Stimulated activated CD4-positive, alpha-beta T cell treated with anti-CD3 and anti-CD28 coated beads, Interleukin-4, amount 100 ng/mL, for 1 hour (primary cell): ENCODE measurements around the gene IPO13.

Source experiments
- DNase-seq: peaks from one replicate; pipeline ENCODE4 v3.0.0-alpha.2; 2020

The IPO13 gene

DNA sequence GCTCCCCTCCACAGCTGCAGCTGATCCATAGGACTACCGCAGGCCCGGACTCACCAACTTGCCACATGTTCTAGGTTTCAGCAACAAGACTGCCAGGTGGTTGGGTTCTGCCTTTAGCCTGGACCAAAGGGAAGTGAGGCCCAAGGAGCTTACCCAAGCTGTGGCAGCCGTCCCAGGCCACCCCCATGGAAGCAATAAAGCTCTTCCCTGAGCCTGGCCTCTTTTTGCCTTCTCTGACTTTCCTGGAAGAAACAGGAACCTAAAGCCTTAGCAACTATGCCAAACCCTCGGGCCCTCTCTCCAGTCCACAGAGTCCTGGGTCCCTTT, 15.8 kb upstream of the IPO13 start:
- DNase-seq, result no peak

DNA sequence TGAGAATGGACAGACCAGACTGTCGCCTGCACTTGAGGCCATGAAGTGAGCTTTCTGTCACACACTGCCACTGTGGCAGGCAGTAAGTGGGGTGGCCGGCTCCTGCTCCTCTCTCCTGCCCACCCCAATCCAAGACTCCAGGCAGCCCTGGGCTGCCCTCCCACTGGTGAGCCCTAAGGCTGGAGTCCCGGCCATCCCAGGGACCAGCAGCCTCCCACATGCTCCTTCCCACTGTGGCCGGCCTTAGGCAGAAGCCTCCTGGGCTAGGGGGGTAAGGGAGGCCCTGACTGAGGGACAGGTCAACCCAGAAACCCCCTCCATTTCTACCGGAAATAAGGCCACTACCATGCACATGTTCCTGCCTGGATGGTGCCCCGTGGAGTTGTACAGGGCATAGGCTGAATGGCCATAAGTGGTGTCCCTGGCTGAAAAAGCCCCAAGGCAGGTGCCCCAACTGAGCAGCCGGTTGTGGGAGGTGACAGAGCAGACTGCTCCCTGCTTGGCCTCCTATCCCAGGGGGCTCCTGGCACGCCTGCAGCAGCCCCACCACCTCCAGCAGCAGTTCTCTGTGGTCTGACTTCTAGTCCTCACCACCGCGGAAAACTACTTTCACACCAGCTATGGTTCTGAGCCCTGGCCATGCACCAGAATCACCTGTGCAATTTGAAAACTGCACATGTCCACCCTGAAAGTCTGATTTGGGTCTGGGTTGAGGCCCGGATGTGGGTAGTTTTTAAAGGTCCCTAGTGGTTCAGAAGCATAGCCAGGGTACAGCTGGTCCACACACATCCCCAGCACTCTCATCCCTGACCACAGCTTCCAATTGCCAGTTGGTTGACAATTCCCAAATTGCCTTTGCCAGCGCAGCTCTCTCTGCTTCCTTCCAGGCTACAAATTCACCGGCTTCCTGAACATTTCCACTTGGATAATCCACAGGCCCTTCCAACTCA, 14.8 kb upstream of the IPO13 start:
- no peak for DNase-seq

DNA sequence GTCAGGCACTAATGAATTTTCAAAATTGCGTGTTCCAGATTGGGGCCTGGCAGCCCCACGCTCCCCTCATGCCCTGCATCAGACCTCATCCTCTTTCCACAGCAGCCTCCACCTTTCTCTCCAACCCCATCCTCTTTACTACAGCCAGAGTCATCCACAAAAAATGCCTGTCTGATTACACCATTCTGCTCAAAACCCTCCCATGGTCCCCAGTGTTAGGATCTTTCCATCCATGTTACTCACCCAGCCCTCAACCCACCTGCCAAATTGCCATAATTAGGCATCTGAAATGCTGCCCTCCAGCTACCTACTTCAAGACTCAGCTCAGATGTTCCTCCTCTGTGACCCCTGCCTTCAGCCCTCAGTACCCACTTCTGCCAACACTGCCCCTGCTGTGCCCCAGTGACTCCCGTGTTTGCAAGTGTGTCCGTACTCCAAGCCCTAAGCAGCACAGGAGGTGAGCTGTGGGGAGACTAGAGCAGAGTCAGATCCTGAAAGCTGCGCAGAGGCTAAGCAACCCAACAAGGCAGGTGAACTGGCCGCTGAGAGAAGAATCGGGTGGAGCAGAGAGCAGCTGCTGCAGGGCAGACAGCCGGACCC, 13.9 kb upstream of the IPO13 start:
- DNase-seq, result no peak

DNA sequence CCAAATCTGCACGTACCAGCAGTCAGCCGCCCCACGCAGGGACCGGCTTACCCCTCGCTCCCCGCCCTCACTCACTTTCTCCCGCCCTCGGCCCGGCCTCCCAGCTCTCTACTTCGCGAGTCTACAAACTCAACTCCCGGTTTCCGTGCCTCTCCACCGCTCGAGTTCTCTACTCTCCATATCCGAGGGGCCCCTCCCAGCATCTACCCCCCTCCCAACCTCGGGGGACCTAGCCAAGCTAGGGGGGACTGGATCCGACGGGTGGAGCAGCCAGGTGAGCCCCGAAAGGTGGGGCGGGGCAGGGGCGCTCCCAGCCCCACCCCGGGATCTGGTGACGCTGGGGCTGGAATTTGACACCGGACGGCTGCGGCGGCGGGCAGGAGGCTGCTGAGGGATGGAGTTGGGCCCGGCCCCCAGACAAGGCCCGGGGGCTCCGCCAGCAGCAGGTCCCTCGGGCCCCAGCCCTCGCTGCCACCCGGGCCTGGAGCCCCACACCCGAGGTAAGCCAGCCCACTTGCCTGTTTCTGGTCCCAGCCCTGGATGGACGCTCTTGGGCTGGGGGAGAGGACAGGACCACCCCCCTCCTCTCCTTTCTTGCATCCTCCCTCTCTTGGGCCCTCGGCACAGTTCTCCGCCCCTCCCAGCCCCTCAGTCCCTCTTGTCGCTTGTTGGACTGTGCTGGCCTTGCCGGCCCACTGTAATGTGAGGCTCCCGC, 13.2 kb upstream of the IPO13 start, which contains the start of gene ARTN:
Gene ARTN, plus strand, starts transcription at position 416 of the 715 bp plus-strand sequence. CDS start 1,856 bp downstream, outside the sequence.
- DNase-seq, result no peak

DNA sequence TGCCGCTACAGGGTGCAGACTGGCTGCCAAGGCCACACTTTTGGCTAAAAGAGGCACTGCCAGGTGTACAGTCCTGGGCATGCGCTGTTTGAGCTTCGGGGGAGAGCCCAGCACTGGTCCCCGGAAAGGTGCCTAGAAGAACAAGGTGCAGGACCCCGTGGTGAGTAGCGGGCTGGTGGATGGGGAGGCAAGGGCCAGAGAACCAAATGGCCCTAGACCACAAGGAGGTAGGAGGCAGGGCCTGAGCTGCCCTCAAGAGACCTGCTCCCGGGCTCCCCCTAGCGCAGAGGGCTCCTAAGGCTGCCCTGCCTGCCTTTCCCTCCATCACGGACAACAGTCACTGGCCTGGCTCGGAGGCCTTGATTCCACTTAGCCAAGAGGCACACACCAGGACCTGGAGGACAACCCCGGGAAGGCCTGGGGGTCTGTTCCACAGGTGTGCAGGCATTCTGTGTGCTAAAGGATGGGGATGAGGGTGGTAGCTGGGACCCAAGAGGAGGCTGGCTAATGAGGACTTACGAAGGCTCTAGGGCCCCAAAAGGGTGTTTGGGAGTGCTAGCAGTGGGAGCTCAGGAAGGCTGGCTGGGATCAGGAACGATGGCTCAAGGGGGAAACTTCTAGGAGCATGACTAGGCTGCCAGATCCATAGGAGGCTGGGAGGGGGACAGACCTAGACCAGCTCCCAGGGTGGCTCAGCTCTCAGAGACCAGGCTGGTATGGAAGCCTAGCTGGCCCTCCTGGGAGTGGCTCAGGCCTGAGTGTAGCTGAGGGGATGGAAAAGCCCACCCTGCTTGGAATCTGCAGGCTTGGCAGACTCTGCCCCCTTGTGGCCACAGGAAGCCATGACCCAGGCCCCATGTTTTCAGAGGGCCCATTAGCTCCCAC, 12.4 kb upstream of the IPO13 start:
- DNase-seq, result peak; percentile 58

DNA sequence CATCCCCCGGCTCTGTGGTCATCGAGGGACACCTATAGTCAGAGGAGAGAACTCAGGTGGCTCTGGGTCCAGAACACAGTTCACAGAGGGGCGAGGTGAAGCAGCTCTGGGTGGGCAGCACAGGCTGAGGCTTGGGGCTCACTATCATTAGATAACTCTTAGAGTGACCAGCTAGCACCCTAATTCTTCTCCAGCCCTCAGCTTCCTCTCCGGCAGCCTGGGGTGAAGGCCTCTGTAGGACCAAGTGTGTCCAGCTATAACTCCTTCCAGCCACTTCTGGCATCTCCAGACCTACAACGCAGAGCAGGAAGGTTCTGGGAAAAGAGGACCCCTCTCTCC, 11.8 kb upstream of the IPO13 start:
- no peak for DNase-seq

DNA sequence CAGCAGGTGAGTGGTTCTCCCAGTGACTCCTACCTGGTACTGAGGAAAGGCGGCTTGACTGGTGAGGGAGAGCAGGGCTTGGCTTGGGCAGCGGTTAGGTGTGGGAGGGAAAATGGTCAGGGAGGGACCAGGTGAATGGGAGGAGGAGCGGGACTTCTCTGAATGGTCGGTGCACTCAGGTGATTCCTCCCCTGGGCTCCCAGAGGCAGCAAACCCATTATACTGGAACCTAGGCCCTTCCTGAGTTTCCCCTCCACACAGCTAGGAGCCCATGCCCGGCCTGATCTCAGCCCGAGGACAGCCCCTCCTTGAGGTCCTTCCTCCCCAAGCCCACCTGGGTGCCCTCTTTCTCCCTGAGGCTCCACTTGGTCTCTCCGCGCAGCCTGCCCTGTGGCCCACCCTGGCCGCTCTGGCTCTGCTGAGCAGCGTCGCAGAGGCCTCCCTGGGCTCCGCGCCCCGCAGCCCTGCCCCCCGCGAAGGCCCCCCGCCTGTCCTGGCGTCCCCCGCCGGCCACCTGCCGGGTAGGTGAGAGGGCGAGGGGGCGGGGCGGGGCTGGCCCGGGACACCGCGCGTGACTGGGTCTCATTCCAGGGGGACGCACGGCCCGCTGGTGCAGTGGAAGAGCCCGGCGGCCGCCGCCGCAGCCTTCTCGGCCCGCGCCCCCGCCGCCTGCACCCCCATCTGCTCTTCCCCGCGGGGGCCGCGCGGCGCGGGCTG, 10.9 kb upstream of the IPO13 start:
- DNase-seq, result no peak

DNA sequence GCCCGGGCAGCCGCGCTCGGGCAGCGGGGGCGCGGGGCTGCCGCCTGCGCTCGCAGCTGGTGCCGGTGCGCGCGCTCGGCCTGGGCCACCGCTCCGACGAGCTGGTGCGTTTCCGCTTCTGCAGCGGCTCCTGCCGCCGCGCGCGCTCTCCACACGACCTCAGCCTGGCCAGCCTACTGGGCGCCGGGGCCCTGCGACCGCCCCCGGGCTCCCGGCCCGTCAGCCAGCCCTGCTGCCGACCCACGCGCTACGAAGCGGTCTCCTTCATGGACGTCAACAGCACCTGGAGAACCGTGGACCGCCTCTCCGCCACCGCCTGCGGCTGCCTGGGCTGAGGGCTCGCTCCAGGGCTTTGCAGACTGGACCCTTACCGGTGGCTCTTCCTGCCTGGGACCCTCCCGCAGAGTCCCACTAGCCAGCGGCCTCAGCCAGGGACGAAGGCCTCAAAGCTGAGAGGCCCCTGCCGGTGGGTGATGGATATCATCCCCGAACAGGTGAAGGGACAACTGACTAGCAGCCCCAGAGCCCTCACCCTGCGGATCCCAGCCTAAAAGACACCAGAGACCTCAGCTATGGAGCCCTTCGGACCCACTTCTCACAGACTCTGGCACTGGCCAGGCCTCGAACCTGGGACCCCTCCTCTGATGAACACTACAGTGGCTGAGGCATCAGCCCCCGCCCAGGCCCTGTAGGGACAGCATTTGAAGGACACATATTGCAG, 10.2 kb upstream of the IPO13 start:
- peak; percentile 13 for DNase-seq

DNA sequence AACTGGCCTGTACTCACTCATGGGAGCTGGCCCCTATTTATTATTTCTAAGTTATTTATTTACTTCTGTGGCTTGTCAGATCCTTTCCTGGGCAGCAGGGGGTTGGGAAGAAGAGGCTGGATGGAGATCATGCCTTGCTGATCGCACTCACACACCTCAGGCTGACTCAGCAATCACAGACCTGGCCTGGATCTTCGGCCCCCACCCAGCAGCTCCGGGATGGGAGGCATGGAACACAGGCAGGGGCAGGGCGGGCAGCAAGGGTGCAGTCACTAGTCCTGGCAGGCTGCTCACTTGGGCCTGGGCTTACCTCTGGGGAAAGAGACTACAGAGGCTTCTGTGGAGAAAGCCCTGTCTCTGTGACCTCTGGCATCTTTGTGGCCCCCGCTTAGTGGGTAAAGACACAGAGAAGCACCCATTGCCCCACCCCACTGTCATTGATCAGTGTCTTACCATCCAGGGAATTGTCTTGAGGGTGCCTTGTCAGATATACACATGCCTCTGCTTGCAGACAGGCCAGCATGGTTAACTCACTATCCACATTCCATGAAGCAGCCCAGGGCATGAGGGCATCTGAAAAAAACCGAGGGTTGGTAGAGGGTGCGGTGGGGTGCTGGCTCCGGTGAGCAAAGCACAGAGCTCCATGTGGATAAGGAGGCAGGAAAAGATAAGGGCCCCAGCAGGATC, 9.4 kb upstream of the IPO13 start:
- DNase-seq, result no peak

DNA sequence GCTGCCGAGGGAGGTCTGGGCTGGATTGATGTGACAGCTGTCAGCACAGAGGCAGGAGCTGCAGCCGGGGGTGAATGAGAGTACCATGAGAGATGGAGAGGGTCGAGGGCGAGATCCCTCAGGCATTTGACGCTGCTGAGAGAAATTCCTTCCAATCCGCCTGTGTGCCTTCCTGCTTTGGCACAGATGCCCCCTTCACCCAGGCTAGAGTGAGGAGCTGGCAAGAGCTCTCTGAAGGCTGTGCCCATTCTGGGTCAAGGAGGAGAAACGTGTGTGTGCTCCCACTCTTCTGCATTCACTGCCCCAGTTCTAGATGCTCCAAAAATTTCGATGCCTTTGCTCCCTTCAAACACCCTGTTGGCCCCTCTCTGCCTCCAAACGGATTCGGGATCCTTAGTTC, 8.4 kb upstream of the IPO13 start:
- no peak for DNase-seq

DNA sequence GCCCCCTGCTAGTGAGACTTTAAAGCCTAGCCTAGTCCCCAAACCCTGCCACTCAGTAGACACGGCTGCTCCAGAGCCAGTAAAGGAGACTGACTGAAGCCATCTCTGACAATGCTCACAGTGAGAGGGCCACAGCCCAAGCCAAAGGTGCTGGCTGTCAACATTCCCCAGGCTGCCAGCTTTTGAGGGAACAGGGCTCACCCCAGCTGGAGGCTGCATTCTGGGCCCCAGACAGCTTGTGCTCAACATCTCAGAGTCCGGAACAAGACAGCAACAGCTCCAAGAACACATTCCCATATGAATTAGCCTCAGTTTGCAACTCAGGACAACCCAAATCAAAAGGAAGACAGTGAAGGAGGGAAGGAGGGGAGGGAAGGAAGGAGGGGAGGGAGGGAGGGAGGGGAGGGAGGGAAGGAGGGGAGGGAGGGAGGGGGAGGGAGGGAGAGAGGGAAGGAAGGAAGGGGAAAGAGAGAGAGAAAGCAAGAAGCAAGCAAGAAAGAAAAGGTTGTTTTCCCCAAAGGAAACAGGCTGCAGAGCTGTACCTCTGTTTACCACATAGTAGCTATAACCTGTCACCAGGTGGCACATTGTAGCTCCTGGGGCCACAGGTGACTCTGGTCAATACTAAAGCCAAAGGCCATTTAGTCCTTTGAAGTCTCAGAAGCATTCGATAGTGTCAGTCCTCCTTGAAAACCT, 7.7 kb upstream of the IPO13 start:
- DNase-seq, result no peak

DNA sequence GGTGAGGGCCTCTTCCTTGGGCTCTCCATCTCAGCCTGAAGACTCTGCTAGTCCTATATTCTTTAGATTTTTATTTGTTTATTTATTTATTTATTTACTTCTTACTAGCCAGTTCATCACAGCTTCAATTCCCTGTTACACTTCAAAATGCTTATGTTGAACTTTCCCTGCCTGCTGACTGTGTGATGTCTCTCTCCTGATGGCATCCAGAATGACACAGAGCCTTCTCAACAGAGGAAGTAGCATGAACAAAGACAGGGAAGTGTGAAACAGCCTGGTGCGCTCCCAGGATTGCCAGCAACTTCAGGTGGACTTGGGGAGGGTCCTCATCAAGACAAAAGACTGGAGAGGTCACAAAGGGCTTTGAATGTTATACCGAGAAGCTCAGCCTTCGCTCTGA, 4.3 kb upstream of the IPO13 start:
- DNase-seq, result no peak

DNA sequence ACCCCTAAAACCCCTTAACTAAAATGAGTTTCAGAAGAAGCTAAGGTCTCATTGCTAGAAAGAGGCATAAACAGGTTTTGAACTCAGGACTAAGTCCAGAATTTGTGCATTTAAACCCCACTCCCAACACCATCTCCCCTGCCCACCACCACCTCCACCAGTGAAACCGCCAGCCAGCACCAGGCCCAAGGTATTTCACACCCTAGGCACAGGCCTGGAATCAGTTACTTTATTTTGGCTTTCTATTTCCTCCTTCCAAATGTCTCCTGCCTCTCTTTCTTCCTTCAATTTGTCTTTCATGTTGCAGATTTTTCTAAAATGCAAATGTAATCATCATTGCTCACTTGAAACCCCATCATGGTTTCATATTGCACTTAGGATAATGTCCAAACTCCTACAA, 1.9 kb upstream of the IPO13 start:
- no peak for DNase-seq

DNA sequence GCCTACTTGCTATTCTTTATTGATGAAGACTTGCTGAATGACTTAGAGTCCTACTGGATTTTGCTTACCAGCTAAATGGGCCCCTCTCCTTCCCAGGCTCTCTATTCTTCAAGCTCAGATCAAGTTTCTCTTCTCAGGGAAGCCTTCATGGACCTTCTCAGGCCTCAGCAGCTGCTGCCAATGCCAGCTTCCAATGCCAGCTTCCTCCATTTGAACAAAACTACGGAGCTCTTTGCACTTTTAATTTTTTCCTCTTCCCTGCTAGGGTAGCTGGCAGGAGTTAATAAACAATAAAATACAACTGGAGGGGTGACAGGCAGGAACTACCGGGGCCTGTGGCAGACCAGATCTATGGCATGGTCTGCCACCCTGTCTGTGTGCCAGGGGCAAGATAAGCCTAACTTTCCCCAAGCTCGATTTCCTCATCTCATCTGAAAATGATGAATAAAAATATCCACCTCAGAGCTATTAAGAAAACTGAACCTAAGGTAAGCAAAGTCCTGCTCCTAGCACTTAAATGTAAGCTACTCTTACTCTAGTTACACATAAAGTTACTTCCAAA, 995 bp upstream of the IPO13 start:
- DNase-seq, result no peak

DNA sequence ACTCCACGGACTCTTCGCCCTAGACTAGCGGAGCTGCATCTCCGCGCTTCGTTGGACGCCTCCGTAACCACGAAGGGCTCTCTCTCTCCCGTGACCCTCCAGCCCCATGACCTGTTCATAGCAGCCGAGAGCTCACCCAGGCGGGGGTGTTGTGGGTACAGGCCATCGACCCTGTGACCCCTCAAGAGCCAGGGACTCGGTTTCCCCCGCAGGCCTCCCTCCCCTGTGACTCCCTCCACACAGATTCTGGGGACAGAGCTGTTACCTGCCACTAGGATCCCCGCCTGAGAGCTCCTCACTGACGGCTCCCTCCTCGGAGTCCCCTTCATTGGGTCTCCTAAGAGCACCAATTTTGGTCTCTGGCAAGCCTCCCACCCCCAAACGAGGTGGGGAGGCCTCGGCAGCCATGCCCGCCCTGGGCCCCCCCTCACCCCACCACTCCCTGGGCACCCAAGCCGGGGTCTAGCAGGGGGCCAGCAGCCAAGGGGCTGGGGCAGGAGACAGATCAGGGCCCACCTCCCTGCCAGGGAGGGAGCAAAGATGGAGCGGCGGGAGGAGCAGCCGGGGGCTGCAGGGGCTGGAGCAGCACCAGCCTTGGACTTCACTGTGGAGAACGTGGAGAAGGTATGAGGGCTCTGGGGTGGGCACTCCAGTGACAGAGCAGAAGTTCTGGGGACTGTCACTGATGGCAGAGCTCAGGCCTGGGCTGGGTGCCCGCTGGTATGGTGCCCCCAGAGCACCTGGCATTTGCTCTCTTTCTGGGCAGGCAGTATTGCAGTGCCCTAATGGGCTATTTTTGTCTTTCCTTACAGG, 517 bp downstream of the IPO13 start:
- DNase-seq, result no peak

DNA sequence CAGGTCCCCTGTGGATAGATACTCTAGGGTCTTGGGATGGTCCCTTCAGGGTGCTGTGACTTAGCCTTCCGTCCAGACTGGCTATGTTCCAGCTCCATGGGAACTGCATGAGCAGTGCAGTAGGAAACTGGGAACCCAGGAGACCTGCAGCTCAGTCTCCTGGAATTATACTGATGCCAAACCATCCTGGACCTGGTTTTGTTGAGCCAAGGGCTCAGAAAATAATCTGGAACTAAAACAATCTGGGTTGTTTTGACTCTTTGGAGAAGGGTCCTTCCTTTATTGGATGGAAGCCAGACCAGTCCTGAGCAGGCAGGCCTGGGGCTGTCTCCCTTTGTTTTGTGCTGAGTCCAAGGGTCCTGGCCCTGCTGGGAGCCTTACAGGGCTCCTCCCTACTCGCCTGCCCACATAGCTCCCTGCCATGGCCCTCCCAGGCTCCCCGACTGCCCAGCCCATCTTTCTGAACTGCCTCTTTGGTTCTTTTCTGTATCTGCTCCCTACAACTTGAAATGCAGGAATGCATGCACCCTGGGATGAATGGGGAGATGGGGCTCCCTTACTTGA, 1.2 kb downstream of the IPO13 start:
- DNase-seq, result no peak

DNA sequence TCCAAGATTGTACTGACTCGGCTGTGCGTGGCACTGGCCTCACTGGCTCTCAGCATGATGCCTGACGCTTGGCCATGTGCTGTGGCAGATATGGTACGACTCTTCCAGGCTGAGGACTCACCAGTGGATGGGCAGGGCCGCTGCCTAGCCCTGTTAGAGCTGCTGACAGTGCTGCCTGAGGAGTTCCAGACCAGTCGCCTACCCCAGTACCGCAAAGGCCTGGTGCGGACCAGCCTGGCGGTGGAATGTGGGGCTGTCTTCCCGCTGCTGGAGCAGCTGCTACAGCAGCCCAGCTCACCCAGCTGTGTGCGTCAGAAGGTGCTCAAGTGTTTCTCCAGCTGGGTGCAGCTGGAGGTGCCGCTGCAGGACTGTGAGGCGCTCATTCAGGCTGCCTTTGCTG, 2.9 kb downstream of the IPO13 start:
- no peak for DNase-seq
